Subcutaneous abdominal adipose tissue (tissue), 5 donors: ENCODE measurements around the gene CXCL12.

Experiments
- H3K27ac ChIP-seq: one replicate; pipeline ENCODE4 v1.7.0; 2013; ENCODE audit warnings: low read depth, mild to moderate bottlenecking, inconsistent platforms, low read length, moderate library complexity
- H3K27me3 ChIP-seq, 5 donors: one replicate each; pipeline ENCODE4 v1.7.0; 2013; ENCODE audit warnings: low read length in 5 of 5, inconsistent platforms in 1 of 5; ENCODE audit not compliant: control insufficient read depth in 5 of 5, insufficient read depth in 4 of 5
- H3K36me3 ChIP-seq, 5 donors: one replicate each; pipeline ENCODE4 v1.7.0; 2013; ENCODE audit warnings: low read length in 5 of 5; ENCODE audit not compliant: control insufficient read depth in 5 of 5, insufficient read depth in 5 of 5
- H3K4me1 ChIP-seq, 5 donors: one replicate each; pipeline ENCODE4 v1.7.0; 2013; ENCODE audit warnings: low read length in 5 of 5, mild to moderate bottlenecking in 3 of 5, moderate library complexity in 1 of 5; ENCODE audit not compliant: control insufficient read depth in 5 of 5, insufficient read depth in 5 of 5
- H3K4me3 ChIP-seq, 5 donors: one replicate each; pipeline ENCODE4 v1.7.0; 2013; ENCODE audit warnings: low read length in 5 of 5, low read depth in 1 of 5
- H3K9ac ChIP-seq, 5 donors: one replicate each; pipeline ENCODE4 v1.7.0; 2013; ENCODE audit warnings: low read length in 5 of 5, mild to moderate bottlenecking in 4 of 5, moderate library complexity in 3 of 5
- H3K9me3 ChIP-seq, 5 donors: one replicate each; pipeline ENCODE4 v1.7.0; 2013; ENCODE audit warnings: low read length in 5 of 5; ENCODE audit not compliant: control insufficient read depth in 5 of 5
- donor health status: healthy.
- donor health status: healthy.
- donor health status: healthy.
- donor health status: healthy.
- donor health status: healthy.

CXCL12 gene

GRCh38 chr10:44387853-44388251, 3.0 kb upstream of the CXCL12 start:
- Histone ChIP-seq H3K27ac (no peak overlapping the region), H3K36me3 (no peaks in the 10 kb centered on the region), H3K4me3 (no peak overlapping the region), H3K27me3 (peaks cover 0 to 17% (median 7%) of the 10 kb centered on the region in 5 donors), H3K9me3 (no peaks in the 10 kb centered on the region), H3K9ac (no peak overlapping the region), H3K4me1 (peaks cover 3 to 53% (median 41%) of the 10 kb centered on the region in 5 donors)

GRCh38 chr10:44386546-44387052, 1.7 kb upstream of the CXCL12 start:
- H3K4me3 ChIP-seq = no peak overlapping the region
- no peak overlapping the region for H3K9ac ChIP-seq
- peaks cover 5 to 63% (median 52%) of the 10 kb centered on the region in 5 donors for H3K4me1 ChIP-seq
- no peak overlapping the region for H3K27ac ChIP-seq
- no peaks in the 10 kb centered on the region for H3K9me3 ChIP-seq
- H3K27me3 ChIP-seq = peaks cover 0 to 20% (median 7%) of the 10 kb centered on the region in 5 donors
- H3K36me3 ChIP-seq = no peaks in the 10 kb centered on the region

- peaks cover 4 to 66% (median 50%) of the 10 kb centered on the region in 5 donors for H3K4me1 ChIP-seq
- H3K9ac ChIP-seq = peak overlapping the region in 1 of 5 donors; percentile 64
- H3K27me3 ChIP-seq = peaks cover 0 to 20% (median 7%) of the 10 kb centered on the region in 5 donors
- peaks cover 0 to under 1% (median 0%) of the 10 kb centered on the region in 5 donors for H3K36me3 ChIP-seq
- H3K4me3 ChIP-seq = peak overlapping the region; percentile 47 to 92 (median 53)
- no peak overlapping the region for H3K27ac ChIP-seq
- H3K9me3 ChIP-seq = no peaks in the 10 kb centered on the region
Observed at GRCh38 chr10:44385696-44386441, 972 bp upstream of the CXCL12 start.

GRCh38 chr10:44384601-44385025, 284 bp downstream of the CXCL12 start:
- H3K9ac ChIP-seq = peak overlapping the region in 3 of 5 donors; percentile 51 to 54 (median 54)
- H3K27ac ChIP-seq = peak overlapping the region; percentile 35
- no peaks in the 10 kb centered on the region for H3K9me3 ChIP-seq
- H3K4me3 ChIP-seq = peak overlapping the region in 4 of 5 donors; percentile 72 to 92 (median 86)
- peaks cover 0 to 11% (median 7%) of the 10 kb centered on the region in 5 donors for H3K36me3 ChIP-seq
- H3K27me3 ChIP-seq = peaks cover 0 to 20% (median 7%) of the 10 kb centered on the region in 5 donors
- peaks cover 2 to 60% (median 49%) of the 10 kb centered on the region in 5 donors for H3K4me1 ChIP-seq

GRCh38 chr10:44383749-44384600, 922 bp downstream of the CXCL12 start:
- peak overlapping the region; percentile 72 to 92 (median 83) for H3K4me3 ChIP-seq
- peak overlapping the region in 3 of 5 donors; percentile 51 to 62 (median 54) for H3K9ac ChIP-seq
- H3K36me3 ChIP-seq = peaks cover 0 to 17% (median 13%) of the 10 kb centered on the region in 5 donors
- peaks cover 0 to 20% (median 7%) of the 10 kb centered on the region in 5 donors for H3K27me3 ChIP-seq
- H3K27ac ChIP-seq = peak overlapping the region; percentile 35
- no peaks in the 10 kb centered on the region for H3K9me3 ChIP-seq
- H3K4me1 ChIP-seq = peaks cover 2 to 57% (median 44%) of the 10 kb centered on the region in 5 donors

GRCh38 chr10:44382981-44383748, 1.7 kb downstream of the CXCL12 start:
- Histone ChIP-seq H3K4me3 (peak overlapping the region; percentile 72 to 92 (median 83)), H3K36me3 (peaks cover 0 to 25% (median 21%) of the 10 kb centered on the region in 5 donors), H3K27me3 (peaks cover 0 to 23% (median 7%) of the 10 kb centered on the region in 5 donors), H3K9ac (peak overlapping the region in 3 of 5 donors; percentile 44 to 62 (median 53)), H3K27ac (peak overlapping the region; percentile 35), H3K4me1 (peaks cover 2 to 53% (median 43%) of the 10 kb centered on the region in 5 donors), H3K9me3 (no peaks in the 10 kb centered on the region)

GRCh38 chr10:44382131-44382858, 2.6 kb downstream of the CXCL12 start:
- peaks cover 0 to 23% (median 7%) of the 10 kb centered on the region in 5 donors for H3K27me3 ChIP-seq
- peak overlapping the region; percentile 72 to 92 (median 83) for H3K4me3 ChIP-seq
- H3K36me3 ChIP-seq = peaks cover 0 to 34% (median 28%) of the 10 kb centered on the region in 5 donors
- H3K9ac ChIP-seq = peak overlapping the region in 3 of 5 donors; percentile 30 to 62 (median 34)
- no peaks in the 10 kb centered on the region for H3K9me3 ChIP-seq
- peaks cover 2 to 53% (median 43%) of the 10 kb centered on the region in 5 donors for H3K4me1 ChIP-seq
- peak overlapping the region; percentile 35 for H3K27ac ChIP-seq

- Histone ChIP-seq H3K4me3 (peak overlapping the region in 3 of 5 donors; percentile 2 to 37 (median 17)), H3K4me1 (peaks cover 2 to 45% (median 38%) of the 10 kb centered on the region in 5 donors), H3K27ac (no peak overlapping the region), H3K9ac (no peak overlapping the region), H3K36me3 (peaks cover 3 to 45% (median 32%) of the 10 kb centered on the region in 5 donors), H3K27me3 (peaks cover 0 to 23% (median 4%) of the 10 kb centered on the region in 5 donors), H3K9me3 (no peaks in the 10 kb centered on the region)
Observed at GRCh38 chr10:44380829-44381600, 3.9 kb downstream of the CXCL12 start.
